H1 (cell line): ENCODE results near the gene NCOA1. TPM values are rescaled to one million over a fixed set of nuclear protein-coding genes. Genes with fewer than 3 reads are reported as not detected.

Experiments used
- CTCF ChIA-PET: fragments of 300-600 bp; sonication (Branson Sonifier 250); formaldehyde crosslinking; loops from one replicate; lab custom pipeline; 2021; ENCODE audit not compliant: partially characterized antibody; lab: Charles Lee
- POLR2A ChIA-PET: fragments of 300-600 bp; sonication (Branson Sonifier 250); formaldehyde crosslinking; loops from one replicate; lab custom pipeline; 2021; ENCODE audit warnings: inconsistent platforms; ENCODE audit not compliant: partially characterized antibody; lab: Charles Lee
- DNase-seq, 2 experiments: peaks; one replicate each; pipeline versions ENCODE4 v3.0.0 to v3.0.0-alpha.2; 2010 to 2022; ENCODE audit warnings: low spot score in 2 of 2, low read depth in 1 of 2, mixed read lengths in 1 of 2
- FAIRE-seq: peaks from 2 replicates; lab custom pipeline; 2011; peaks lifted over from hg19 to GRCh38; lab: Jason Lieb, UNC
- H2AFZ ChIP-seq: 2 replicates; pipeline ENCODE4 v1.8.1; 2012; ENCODE audit warnings: low read length, inconsistent platforms
- H2AK5ac ChIP-seq: 2 replicates; pipeline ENCODE4 v1.6.1; 2013; ENCODE audit warnings: low read depth, low read length
- H2BK120ac ChIP-seq: replicated peaks from 2 replicates; pipeline ENCODE3; 2013; ENCODE audit warnings: low read depth, low read length, inconsistent platforms
- H2BK12ac ChIP-seq: 2 replicates; pipeline ENCODE4 v1.6.1; 2013; ENCODE audit warnings: low read depth, low read length
- H2BK15ac ChIP-seq: 2 replicates; pipeline ENCODE4 v1.6.1; 2013; ENCODE audit warnings: low read length
- H2BK20ac ChIP-seq: 2 replicates; pipeline ENCODE4 v1.6.1; 2013; ENCODE audit warnings: low read length
- H2BK5ac ChIP-seq: 2 replicates; pipeline ENCODE4 v1.6.1; 2013; ENCODE audit warnings: low read depth, low read length
- H3K14ac ChIP-seq: 2 replicates; pipeline ENCODE4 v1.6.1; 2013; ENCODE audit warnings: inconsistent platforms; ENCODE audit not compliant: insufficient read length
- H3K18ac ChIP-seq: 2 replicates; pipeline ENCODE4 v1.6.1; 2013; ENCODE audit warnings: low read length; ENCODE audit errors: extremely low read depth
- H3K23ac ChIP-seq: 2 replicates; pipeline ENCODE4 v1.6.1; 2013; ENCODE audit warnings: inconsistent platforms; ENCODE audit not compliant: insufficient read length
- H3K23me2 ChIP-seq: 2 replicates; pipeline ENCODE4 v1.6.1; 2013; ENCODE audit warnings: low read depth, low read length
- H3K27ac ChIP-seq: 2 replicates; pipeline ENCODE4 v1.6.1; 2011; ENCODE audit warnings: low read depth, low read length, inconsistent platforms
- H3K27me3 ChIP-seq, 4 experiments: replicated peaks in 1 of 4; 1 replicate in 1 of 4; 2 replicates in 3 of 4; pipeline versions ENCODE4 v1.6.1 to v1.8.1; 2011 to 2013; ENCODE audit warnings: low read length in 3 of 4, mild to moderate bottlenecking in 3 of 4, inconsistent platforms in 2 of 4, mixed read lengths in 2 of 4, moderate library complexity in 1 of 4; ENCODE audit not compliant: control insufficient read depth in 3 of 4, insufficient read depth in 3 of 4; ENCODE audit errors: extremely low read depth in 1 of 4
- H3K36me3 ChIP-seq, 4 experiments: 2 replicates each; pipeline versions ENCODE4 v1.6.1 to v1.8.1; 2011 to 2013; ENCODE audit warnings: mild to moderate bottlenecking in 4 of 4, low read length in 3 of 4, moderate library complexity in 2 of 4, control low read depth in 1 of 4, inconsistent platforms in 1 of 4; ENCODE audit not compliant: insufficient read depth in 4 of 4, control insufficient read depth in 2 of 4
- H3K4ac ChIP-seq: replicated peaks from 2 replicates; pipeline ENCODE3; 2013; ENCODE audit warnings: low read length, low read depth, mixed read lengths, inconsistent platforms; ENCODE audit not compliant: insufficient read length
- H3K4me1 ChIP-seq, 4 experiments: replicated peaks in 1 of 4; 1 replicate in 1 of 4; 2 replicates in 3 of 4; pipeline versions ENCODE4 v1.6.1 to v1.8.1; 2011 to 2013; ENCODE audit warnings: low read length in 3 of 4, inconsistent platforms in 2 of 4, mixed read lengths in 1 of 4; ENCODE audit not compliant: insufficient read depth in 4 of 4, control insufficient read depth in 3 of 4
- H3K4me2 ChIP-seq, 2 experiments: 2 replicates each; pipeline versions ENCODE4 v1.6.1 to v1.8.1; 2011 to 2013; ENCODE audit warnings: low read depth in 2 of 2, low read length in 2 of 2, control low read depth in 1 of 2, inconsistent platforms in 1 of 2, mild to moderate bottlenecking in 1 of 2; ENCODE audit not compliant: insufficient read depth in 1 of 2
- H3K4me3 ChIP-seq, 4 experiments: fragments of 200-600, 300-600 bp in 1 of 4; sonication (generic), shearing (Covaris generic), sonication (Bioruptor Twin) in 1 of 4; 2 replicates each; pipeline versions ENCODE4 v1.5.1 to v1.8.1; 2011 to 2016; ENCODE audit warnings: low read length in 4 of 4, low read depth in 3 of 4, control low read depth in 2 of 4, inconsistent platforms in 2 of 4, mild to moderate bottlenecking in 2 of 4, mixed read lengths in 1 of 4, moderate library complexity in 1 of 4; ENCODE audit not compliant: insufficient read depth in 2 of 4; ENCODE audit errors: extremely low read depth in 1 of 4
- H3K56ac ChIP-seq: replicated peaks from 2 replicates; pipeline ENCODE3; 2013; ENCODE audit warnings: low read depth, mild to moderate bottlenecking, mixed read lengths, low read length, inconsistent platforms; ENCODE audit not compliant: insufficient read length
- H3K79me1 ChIP-seq: 2 replicates; pipeline ENCODE4 v1.6.1; 2013; ENCODE audit warnings: low read depth, low read length, control low read depth
- H3K79me2 ChIP-seq, 2 experiments: 2 replicates each; pipeline versions ENCODE4 v1.6.1 to v1.8.1; 2012 to 2013; ENCODE audit warnings: low read length in 2 of 2, mild to moderate bottlenecking in 2 of 2, inconsistent platforms in 1 of 2; ENCODE audit not compliant: insufficient read depth in 2 of 2, control insufficient read depth in 1 of 2
- H3K9ac ChIP-seq, 4 experiments: replicated peaks in 1 of 4; 1 replicate in 1 of 4; 2 replicates in 3 of 4; pipeline versions ENCODE4 v1.6.1 to v1.8.1; 2011 to 2013; ENCODE audit warnings: low read depth in 3 of 4, low read length in 3 of 4, control low read depth in 2 of 4, mild to moderate bottlenecking in 2 of 4, moderate library complexity in 2 of 4, inconsistent platforms in 1 of 4; ENCODE audit errors: extremely low read depth in 1 of 4
- H3K9me3 ChIP-seq, 2 experiments: 2 replicates each; pipeline versions ENCODE4 v1.6.1 to v1.8.1; 2012 to 2013; ENCODE audit warnings: mild to moderate bottlenecking in 2 of 2, moderate library complexity in 2 of 2, control low read depth in 1 of 2, inconsistent platforms in 1 of 2, low read depth in 1 of 2, low read length in 1 of 2, mixed read lengths in 1 of 2; ENCODE audit not compliant: insufficient read depth in 2 of 2
- H4K20me1 ChIP-seq, 2 experiments: replicated peaks in 1 of 2; 2 replicates each; pipeline versions ENCODE3 to v1.8.1; 2011 to 2013; ENCODE audit warnings: inconsistent platforms in 2 of 2, low read length in 2 of 2, mild to moderate bottlenecking in 1 of 2; ENCODE audit not compliant: insufficient read depth in 2 of 2, control insufficient read depth in 1 of 2
- H4K5ac ChIP-seq: 2 replicates; pipeline ENCODE4 v1.6.1; 2013; ENCODE audit warnings: low read length, low read depth, mixed read lengths, inconsistent platforms; ENCODE audit not compliant: insufficient read length
- H4K8ac ChIP-seq: 2 replicates; pipeline ENCODE4 v1.8.0; 2013; ENCODE audit warnings: mild to moderate bottlenecking, moderate library complexity, low read length, inconsistent platforms; ENCODE audit not compliant: insufficient read depth; ENCODE audit errors: extremely low read depth
- H4K91ac ChIP-seq: replicated peaks from 2 replicates; pipeline ENCODE3; 2013; ENCODE audit warnings: low read length, mixed read lengths, inconsistent platforms; ENCODE audit not compliant: insufficient read length
- CBX5 ChIP-seq: fragments of 300-800, 300-1000 bp; sonication (generic); IDR thresholded peaks from 2 replicates; pipeline ENCODE4 v1.7.1; 2016; ENCODE audit warnings: antibody characterized with exemption, low read length, low read depth
- EP300 ChIP-seq, 2 experiments: IDR thresholded peaks; 1 replicate in 1 of 2; 2 replicates in 1 of 2; pipeline ENCODE4 v1.6.1; 2011 to 2012; ENCODE audit warnings: low read depth in 2 of 2, low read length in 2 of 2, mild to moderate bottlenecking in 2 of 2, borderline replicate concordance in 1 of 2, inconsistent platforms in 1 of 2, moderate library complexity in 1 of 2
- EZH2 ChIP-seq: fragments of 200-600 bp; sonication (generic); IDR thresholded peaks from 2 replicates; pipeline ENCODE4 v1.7.1; 2012; ENCODE audit warnings: low read depth, mild to moderate bottlenecking, moderate library complexity, low read length, inconsistent platforms; ENCODE audit not compliant: severe bottlenecking
- GTF2F1 ChIP-seq: IDR thresholded peaks from 2 replicates; pipeline ENCODE4 v1.6.1; 2012; ENCODE audit warnings: low read depth, low read length, improper control_type of control experiment, borderline replicate concordance
- JUND ChIP-seq: IDR thresholded peaks from 2 replicates; pipeline ENCODE4 v1.6.1; 2011; ENCODE audit warnings: mild to moderate bottlenecking, improper control_type of control experiment, low read length
- KDM4A ChIP-seq: IDR thresholded peaks from one replicate; pipeline ENCODE4 v1.7.1; 2012; ENCODE audit warnings: low read depth, mild to moderate bottlenecking, moderate library complexity, low read length, inconsistent platforms; ENCODE audit not compliant: severe bottlenecking
- KDM5A ChIP-seq: fragments of 200-600 bp; IDR thresholded peaks from 2 replicates; pipeline ENCODE4 v1.7.1; 2012; ENCODE audit warnings: mild to moderate bottlenecking, low read length, inconsistent platforms, mixed read lengths
- MAFK ChIP-seq: IDR thresholded peaks from 2 replicates; pipeline ENCODE4 v1.6.1; 2012; ENCODE audit warnings: low read depth, mild to moderate bottlenecking, improper control_type of control experiment, low read length
- RBBP5 ChIP-seq: IDR thresholded peaks from 2 replicates; pipeline ENCODE4 v1.7.1; 2012; ENCODE audit warnings: low read depth, mild to moderate bottlenecking, inconsistent platforms, low read length, moderate library complexity, borderline replicate concordance
- SAP30 ChIP-seq: fragments of 300-600 bp; sonication (generic); IDR thresholded peaks from 2 replicates; pipeline ENCODE4 v1.7.1; 2012; ENCODE audit warnings: low read length, moderate library complexity, mild to moderate bottlenecking, inconsistent platforms; ENCODE audit not compliant: insufficient read depth, insufficient replicate concordance
- SIX5 ChIP-seq: IDR thresholded peaks from 2 replicates; pipeline ENCODE4 v1.6.1; 2011; ENCODE audit warnings: mild to moderate bottlenecking, low read depth, low read length
- SUZ12 ChIP-seq: fragments of 200-600 bp; sonication (generic); IDR thresholded peaks from 2 replicates; pipeline ENCODE4 v1.6.1; 2012; ENCODE audit warnings: mild to moderate bottlenecking, inconsistent platforms, low read length, moderate library complexity, mixed read lengths
- ZNF274 ChIP-seq: IDR thresholded peaks from 2 replicates; pipeline ENCODE4 v1.7.0; 2012; ENCODE audit warnings: low read length, borderline replicate concordance; ENCODE audit errors: extremely low read depth
- WGBS, 2 experiments: shearing (Covaris generic) in 1 of 2; methylation state at CpG; one replicate each; pipeline versions ENCODE4 v1.1.6 to v1.1.7; 2013 to 2015; ENCODE audit warnings: low lambda C conversion rate in 2 of 2, mixed read lengths in 2 of 2, inconsistent platforms in 1 of 2, low coverage in 1 of 2, missing lambda C conversion rate in 1 of 2; ENCODE audit not compliant: insufficient replicate concordance in 2 of 2, insufficient coverage in 1 of 2, insufficient read length in 1 of 2; ENCODE audit errors: extremely low coverage in 1 of 2, missing lambda C conversion rate in 1 of 2; 5-methylcytosine and 5-hydroxymethylcytosine counted together
- polyA plus RNA-seq, 7 experiments: library from polyadenylated mRNA; depleted of rRNA in 3 of 7; stranded (reverse) in 5 of 7; unstranded in 2 of 7; fragments of >200 nt in 5 of 7; fragments of 200-250 nt in 2 of 7; gene quantifications; 1 replicate in 5 of 7; 2 replicates in 1 of 7; 4 replicates in 1 of 7; pipeline versions ENCODE4 v1.2.1 to v1.2.3, GENCODE V29; 2011 to 2013; ENCODE audit warnings: missing spikeins in 2 of 7, mixed read lengths in 2 of 7
- total RNA-seq: library from RNA; stranded (reverse); fragmentation: NEBNext Ultra II Directional; extraction: Animal tissue kit (Norgen Biotek cat#: 25700); gene quantifications from 2 replicates; pipeline ENCODE4 v1.2.1, GENCODE V29; 2021

Gene NCOA1
- total and polyA plus RNA-seq, 2 of the 8 experiments (the other 6 are each of a cell fraction or from before 2014, with no cell fraction given) = 12.8 to 17.9 TPM

DNA sequence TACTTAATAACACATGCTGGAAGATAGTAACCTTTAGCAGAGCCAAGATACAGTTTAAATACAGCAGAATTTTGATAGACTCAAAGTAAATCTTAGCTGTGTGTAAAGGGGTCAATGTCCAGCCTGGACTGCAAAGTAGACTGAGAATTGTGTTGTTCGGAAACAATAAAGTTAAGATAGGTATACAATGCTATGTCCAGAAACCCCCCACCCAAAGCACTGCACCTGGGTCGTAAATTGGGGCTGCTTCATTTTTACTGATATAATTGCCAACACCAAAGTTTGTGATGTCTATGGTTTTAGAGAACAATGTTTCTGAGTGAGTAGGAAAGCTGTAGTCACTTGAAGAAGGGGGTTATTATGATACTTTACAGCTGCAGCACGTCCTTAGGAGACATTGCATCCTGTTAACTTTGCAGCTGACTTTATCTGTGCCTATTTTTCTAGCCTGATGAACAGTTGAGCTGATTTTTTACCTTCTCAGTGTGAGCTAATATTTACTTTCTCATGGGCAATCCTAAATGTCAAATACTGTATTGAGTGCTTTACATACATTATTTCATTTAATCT lies 4.3 kb upstream of the NCOA1 start:
- POLR2A ChIA-PET = no interaction called here
- no peak overlapping the region for H3K14ac ChIP-seq
- H3K18ac ChIP-seq = no peak overlapping the region

More for the DNA sequence above, 4.3 kb upstream of the NCOA1 start:
- no peak overlapping the region for H3K4me2 ChIP-seq
- H3K4me3 ChIP-seq = no peak overlapping the region
- H2AFZ ChIP-seq = no peak overlapping the region
- H3K36me3 ChIP-seq = no peaks in the 10 kb centered on the region
- peaks cover 2 to 8% (median 6%) of the 10 kb centered on the region in 4 experiments; a peak in 3 of 7 replicates for H3K4me1 ChIP-seq
- no peak overlapping the region for H2BK12ac ChIP-seq
- no peak overlapping the region for H4K8ac ChIP-seq
- CTCF ChIA-PET = interaction anchor here (0.7 to 1.8 kb wide), 4 partner anchors 11 to 304 kb away, joined by 3 to 4 read pairs (median 3); no protein-coding TSS in a partner anchor
- H3K9me3 ChIP-seq = peaks cover 0 to 3% of the 10 kb centered on the region in 2 experiments; a peak in 1 of 4 replicates
- no peaks in the 10 kb centered on the region for H3K79me1 ChIP-seq
- FAIRE-seq (no peak), DNase-seq (no peak)
- H4K91ac ChIP-seq = no peak overlapping the region
- H3K9ac ChIP-seq = no peak overlapping the region
- no peak overlapping the region for H2BK120ac ChIP-seq
- 85% methylated on average over 3 of the region's 3 CpGs; no CpG with 5 or more reads in 1 of the 2 experiments for WGBS, 2 experiments
- H3K79me2 ChIP-seq = no peaks in the 10 kb centered on the region
- no peak overlapping the region for H2BK5ac ChIP-seq
- H2BK15ac ChIP-seq = no peak overlapping the region
- no peak overlapping the region for H2AK5ac ChIP-seq
- peaks cover 11% of the 10 kb centered on the region for H3K23me2 ChIP-seq
- H3K56ac ChIP-seq = no peak overlapping the region
- no peak overlapping the region for H2BK20ac ChIP-seq
- H3K4ac ChIP-seq = no peak overlapping the region
- TF ChIP-seq EP300 (IDR thresholded peaks at IDR 0.05; ENCODE audit: borderline replicate concordance in 1 of 2, low read depth in 2 of 2, low read length in 2 of 2) = no peak
- no peak for TF ChIP-seq SIX5
- no peak for TF ChIP-seq CBX5
- TF ChIP-seq KDM5A = no peak
- no peak for TF ChIP-seq EZH2
- TF ChIP-seq RBBP5 = no peak
- no peak for TF ChIP-seq ZNF274
- TF ChIP-seq KDM4A = no peak
- TF ChIP-seq SUZ12 = no peak
- TF ChIP-seq MAFK = no peak
- no peak for TF ChIP-seq GTF2F1
- no peak for TF ChIP-seq JUND
- no peak for TF ChIP-seq SAP30
- no peak overlapping the region for H3K27ac ChIP-seq
- no peaks in the 10 kb centered on the region for H3K27me3 ChIP-seq
- no peak overlapping the region for H3K23ac ChIP-seq
- no peaks in the 10 kb centered on the region for H4K20me1 ChIP-seq
- H4K5ac ChIP-seq = no peak overlapping the region
